HEK293 (cell line): ENCODE results near the gene CDC42.

Experiments used
- GLIS1 ChIP-seq: fragments of 450-650 bp; formaldehyde crosslinking; IDR thresholded peaks from 2 replicates; pipeline ENCODE4 v1.5.1; 2016; ENCODE audit warnings: missing biosample characterization, missing genetic modification characterization
- KLF16 ChIP-seq: fragments of 450-650 bp; formaldehyde crosslinking; IDR thresholded peaks from 2 replicates; pipeline ENCODE4 v1.5.1; 2017; ENCODE audit warnings: missing biosample characterization, missing genetic modification characterization
- WT1 ChIP-seq: fragments of 450-650 bp; formaldehyde crosslinking; IDR thresholded peaks from 2 replicates; pipeline ENCODE4 v1.5.1; 2016; ENCODE audit warnings: missing biosample characterization, missing genetic modification characterization
- ZBTB26 ChIP-seq: fragments of 450-650 bp; formaldehyde crosslinking; optimal IDR thresholded peaks from 2 replicates; pipeline ENCODE3; 2016; ENCODE audit warnings: missing biosample characterization, mild to moderate bottlenecking, missing genetic modification characterization
- ZBTB8A ChIP-seq: fragments of 450-650 bp; formaldehyde crosslinking; IDR thresholded peaks from 2 replicates; pipeline ENCODE4 v1.5.1; 2016; ENCODE audit warnings: missing biosample characterization, missing genetic modification characterization
- ZFHX2 ChIP-seq: fragments of 450-650 bp; formaldehyde crosslinking; conservative IDR thresholded peaks from 2 replicates; pipeline ENCODE4 v1.5.1; 2016; ENCODE audit warnings: missing biosample characterization, missing genetic modification characterization
- ZFP41 ChIP-seq: fragments of 450-650 bp; formaldehyde crosslinking; IDR thresholded peaks from 2 replicates; pipeline ENCODE4 v1.5.1; 2016; ENCODE audit warnings: missing biosample characterization, missing genetic modification characterization, borderline replicate concordance
- ZNF157 ChIP-seq: fragments of 450-650 bp; formaldehyde crosslinking; IDR thresholded peaks from 2 replicates; pipeline ENCODE4 v1.5.1; 2016; ENCODE audit warnings: missing biosample characterization, missing genetic modification characterization
- ZNF394 ChIP-seq: fragments of 450-650 bp; formaldehyde crosslinking; IDR thresholded peaks from 2 replicates; pipeline ENCODE4 v1.5.1; 2016; ENCODE audit warnings: missing biosample characterization, missing genetic modification characterization, mild to moderate bottlenecking, moderate library complexity, borderline replicate concordance
- ZNF596 ChIP-seq: fragments of 450-650 bp; IDR thresholded peaks from 2 replicates; pipeline ENCODE4 v1.5.0; 2018; ENCODE audit warnings: missing biosample characterization, mild to moderate bottlenecking, missing genetic modification characterization, moderate library complexity
- ZNF629 ChIP-seq: fragments of 450-650 bp; formaldehyde crosslinking; IDR thresholded peaks from 2 replicates; pipeline ENCODE4 v1.5.1; 2017; ENCODE audit warnings: missing biosample characterization, missing genetic modification characterization
- ZNF658 ChIP-seq: fragments of 450-650 bp; formaldehyde crosslinking; IDR thresholded peaks from 2 replicates; pipeline ENCODE4; 2016; ENCODE audit warnings: missing biosample characterization, missing genetic modification characterization
- ZNF707 ChIP-seq: fragments of 450-650 bp; formaldehyde crosslinking; IDR thresholded peaks from 2 replicates; pipeline ENCODE4 v1.5.1; 2016; ENCODE audit warnings: missing biosample characterization, missing genetic modification characterization
- ZNF747 ChIP-seq: fragments of 450-650 bp; formaldehyde crosslinking; IDR thresholded peaks from 2 replicates; pipeline ENCODE4 v1.5.1; 2016; ENCODE audit warnings: missing biosample characterization, missing genetic modification characterization
- ZSCAN23 ChIP-seq: fragments of 450-650 bp; formaldehyde crosslinking; IDR thresholded peaks from 2 replicates; pipeline ENCODE4 v1.5.1; 2016; ENCODE audit warnings: missing biosample characterization, missing genetic modification characterization
- ZSCAN30 ChIP-seq: fragments of 450-650 bp; IDR thresholded peaks from 2 replicates; pipeline ENCODE4 v1.5.1; 2018; ENCODE audit warnings: missing biosample characterization, mild to moderate bottlenecking, missing genetic modification characterization, moderate library complexity
- ZXDB ChIP-seq: fragments of 450-650 bp; formaldehyde crosslinking; IDR thresholded peaks from 2 replicates; pipeline ENCODE4 v1.5.1; 2016; ENCODE audit warnings: missing biosample characterization, missing genetic modification characterization
- TF ChIP-seq, protein P1 (sequence below): fragments of 450-650 bp; formaldehyde crosslinking; IDR thresholded peaks from 2 replicates; pipeline ENCODE4 v1.5.1; 2016; ENCODE audit warnings: missing biosample characterization, missing genetic modification characterization
- TF ChIP-seq, protein P2 (sequence below): fragments of 450-650 bp; formaldehyde crosslinking; IDR thresholded peaks from 2 replicates; pipeline ENCODE4 v1.5.1; 2016; ENCODE audit warnings: missing biosample characterization, missing genetic modification characterization
- TF ChIP-seq, protein P3 (sequence below): fragments of 450-650 bp; formaldehyde crosslinking; IDR thresholded peaks from 2 replicates; pipeline ENCODE4 v1.5.1; 2016; ENCODE audit warnings: missing biosample characterization, missing genetic modification characterization

CDC42 gene

GRCh38 chr1:22131875-22132486 lies 79.5 kb downstream of the CDC42 start (continued):
- TF ChIP-seq, protein P1, sequence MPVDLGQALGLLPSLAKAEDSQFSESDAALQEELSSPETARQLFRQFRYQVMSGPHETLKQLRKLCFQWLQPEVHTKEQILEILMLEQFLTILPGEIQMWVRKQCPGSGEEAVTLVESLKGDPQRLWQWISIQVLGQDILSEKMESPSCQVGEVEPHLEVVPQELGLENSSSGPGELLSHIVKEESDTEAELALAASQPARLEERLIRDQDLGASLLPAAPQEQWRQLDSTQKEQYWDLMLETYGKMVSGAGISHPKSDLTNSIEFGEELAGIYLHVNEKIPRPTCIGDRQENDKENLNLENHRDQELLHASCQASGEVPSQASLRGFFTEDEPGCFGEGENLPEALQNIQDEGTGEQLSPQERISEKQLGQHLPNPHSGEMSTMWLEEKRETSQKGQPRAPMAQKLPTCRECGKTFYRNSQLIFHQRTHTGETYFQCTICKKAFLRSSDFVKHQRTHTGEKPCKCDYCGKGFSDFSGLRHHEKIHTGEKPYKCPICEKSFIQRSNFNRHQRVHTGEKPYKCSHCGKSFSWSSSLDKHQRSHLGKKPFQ (tag by site-specific recombination): no peak
- TF ChIP-seq ZNF658 (tag by site-specific recombination): no peak
- 0 out of 2 replicates have a peak, but pooled peaks have one; percentile 32 for TF ChIP-seq ZBTB8A
- no peak for TF ChIP-seq ZNF747 (tag by site-specific recombination)
- TF ChIP-seq, protein P2, sequence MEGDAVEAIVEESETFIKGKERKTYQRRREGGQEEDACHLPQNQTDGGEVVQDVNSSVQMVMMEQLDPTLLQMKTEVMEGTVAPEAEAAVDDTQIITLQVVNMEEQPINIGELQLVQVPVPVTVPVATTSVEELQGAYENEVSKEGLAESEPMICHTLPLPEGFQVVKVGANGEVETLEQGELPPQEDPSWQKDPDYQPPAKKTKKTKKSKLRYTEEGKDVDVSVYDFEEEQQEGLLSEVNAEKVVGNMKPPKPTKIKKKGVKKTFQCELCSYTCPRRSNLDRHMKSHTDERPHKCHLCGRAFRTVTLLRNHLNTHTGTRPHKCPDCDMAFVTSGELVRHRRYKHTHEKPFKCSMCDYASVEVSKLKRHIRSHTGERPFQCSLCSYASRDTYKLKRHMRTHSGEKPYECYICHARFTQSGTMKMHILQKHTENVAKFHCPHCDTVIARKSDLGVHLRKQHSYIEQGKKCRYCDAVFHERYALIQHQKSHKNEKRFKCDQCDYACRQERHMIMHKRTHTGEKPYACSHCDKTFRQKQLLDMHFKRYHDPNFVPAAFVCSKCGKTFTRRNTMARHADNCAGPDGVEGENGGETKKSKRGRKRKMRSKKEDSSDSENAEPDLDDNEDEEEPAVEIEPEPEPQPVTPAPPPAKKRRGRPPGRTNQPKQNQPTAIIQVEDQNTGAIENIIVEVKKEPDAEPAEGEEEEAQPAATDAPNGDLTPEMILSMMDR (tag by site-specific recombination): peak; percentile 90
- no peak for TF ChIP-seq ZFP41 (tag by site-specific recombination)
- TF ChIP-seq ZNF707: no peak
- no peak for TF ChIP-seq ZSCAN23 (tag by site-specific recombination)
- 0 out of 2 replicates have a peak, but pooled peaks have one; percentile 21 for TF ChIP-seq ZNF629 (tag by site-specific recombination)
- TF ChIP-seq ZXDB (tag by site-specific recombination): no peak; the same call in 1 of the 2 replicates
- TF ChIP-seq KLF16 (tag by site-specific recombination): no peak
- TF ChIP-seq ZNF596 (tag by site-specific recombination): no peak
- TF ChIP-seq ZSCAN30 (tag by site-specific recombination): 0 out of 2 replicates have a peak, but pooled peaks have one; percentile 34
- no peak for TF ChIP-seq WT1 (tag by site-specific recombination)
- TF ChIP-seq GLIS1 (tag by site-specific recombination): peak; percentile 77
- no peak for TF ChIP-seq ZFHX2
- no peak for TF ChIP-seq ZNF394 (tag by site-specific recombination)
- TF ChIP-seq ZBTB26: peak; percentile 7
- TF ChIP-seq, protein P3, sequence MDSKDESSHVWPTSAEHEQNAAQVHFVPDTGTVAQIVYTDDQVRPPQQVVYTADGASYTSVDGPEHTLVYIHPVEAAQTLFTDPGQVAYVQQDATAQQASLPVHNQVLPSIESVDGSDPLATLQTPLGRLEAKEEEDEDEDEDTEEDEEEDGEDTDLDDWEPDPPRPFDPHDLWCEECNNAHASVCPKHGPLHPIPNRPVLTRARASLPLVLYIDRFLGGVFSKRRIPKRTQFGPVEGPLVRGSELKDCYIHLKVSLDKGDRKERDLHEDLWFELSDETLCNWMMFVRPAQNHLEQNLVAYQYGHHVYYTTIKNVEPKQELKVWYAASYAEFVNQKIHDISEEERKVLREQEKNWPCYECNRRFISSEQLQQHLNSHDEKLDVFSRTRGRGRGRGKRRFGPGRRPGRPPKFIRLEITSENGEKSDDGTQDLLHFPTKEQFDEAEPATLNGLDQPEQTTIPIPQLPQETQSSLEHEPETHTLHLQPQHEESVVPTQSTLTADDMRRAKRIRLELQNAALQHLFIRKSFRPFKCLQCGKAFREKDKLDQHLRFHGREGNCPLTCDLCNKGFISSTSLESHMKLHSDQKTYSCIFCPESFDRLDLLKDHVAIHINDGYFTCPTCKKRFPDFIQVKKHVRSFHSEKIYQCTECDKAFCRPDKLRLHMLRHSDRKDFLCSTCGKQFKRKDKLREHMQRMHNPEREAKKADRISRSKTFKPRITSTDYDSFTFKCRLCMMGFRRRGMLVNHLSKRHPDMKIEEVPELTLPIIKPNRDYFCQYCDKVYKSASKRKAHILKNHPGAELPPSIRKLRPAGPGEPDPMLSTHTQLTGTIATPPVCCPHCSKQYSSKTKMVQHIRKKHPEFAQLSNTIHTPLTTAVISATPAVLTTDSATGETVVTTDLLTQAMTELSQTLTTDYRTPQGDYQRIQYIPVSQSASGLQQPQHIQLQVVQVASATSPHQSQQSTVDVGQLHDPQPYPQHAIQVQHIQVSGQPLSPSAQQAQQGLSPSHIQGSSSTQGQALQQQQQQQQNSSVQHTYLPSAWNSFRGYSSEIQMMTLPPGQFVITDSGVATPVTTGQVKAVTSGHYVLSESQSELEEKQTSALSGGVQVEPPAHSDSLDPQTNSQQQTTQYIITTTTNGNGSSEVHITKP (tag by site-specific recombination): no peak
- no peak for TF ChIP-seq ZNF157 (tag by site-specific recombination)
